ENCODE results near the gene BOK. TPM values are rescaled to one million over a fixed set of nuclear protein-coding genes. Genes with fewer than 3 reads are reported as not detected.

BOK gene
- total and polyA plus RNA-seq, 2 of the 13 experiments (the other 11 are each of a cell fraction or from before 2014, with no cell fraction given) = 35.5 to 39.2 TPM

DNA sequence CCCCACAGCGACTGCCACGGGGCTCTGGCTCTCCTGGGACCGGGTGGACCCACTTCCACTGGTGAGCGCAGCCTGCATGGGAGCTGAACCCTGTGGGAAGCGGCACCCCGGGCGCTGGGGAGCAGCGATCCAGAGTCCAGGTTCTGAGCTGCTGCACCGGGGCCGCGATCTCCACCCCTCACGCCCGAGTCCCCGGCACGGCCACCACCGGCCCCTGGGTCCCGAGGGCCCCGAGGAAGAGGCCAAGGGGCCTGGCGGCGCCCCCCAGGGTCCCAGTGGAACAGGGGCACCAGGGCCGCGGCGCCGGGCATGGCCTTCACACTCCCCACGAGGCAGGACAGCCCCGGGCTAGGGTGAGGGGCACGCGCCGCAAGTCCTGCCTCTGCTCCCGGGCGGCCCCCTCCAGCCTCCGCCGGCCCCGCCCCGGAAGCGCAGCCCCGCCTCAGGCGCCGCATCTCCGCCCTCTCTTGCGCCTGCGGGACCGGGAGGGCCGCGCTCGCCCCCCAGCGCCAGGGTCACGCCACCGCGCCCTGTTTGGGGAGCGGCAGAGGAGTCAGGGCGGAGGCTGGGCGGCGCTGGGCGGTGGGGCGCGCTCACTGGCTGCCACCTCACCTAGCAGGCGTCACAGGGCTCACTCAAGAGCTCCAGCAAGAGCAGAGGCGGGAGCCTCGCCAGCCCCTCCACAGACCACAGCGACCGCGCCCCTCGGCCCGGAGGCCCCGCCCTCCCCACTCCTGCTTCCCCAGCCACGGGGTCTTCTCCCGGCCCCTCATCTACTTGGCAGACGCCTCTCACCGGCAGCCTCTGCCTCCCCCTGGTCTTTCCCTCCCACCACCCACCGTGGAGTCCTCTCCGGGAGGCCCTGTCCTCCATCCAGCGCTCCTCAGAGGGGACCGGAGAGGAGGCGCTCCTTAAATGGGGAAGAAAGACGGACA is 51.6 kb downstream of the BOK start (continued):
- TF ChIP-seq ZNF33A (CRISPR knock-in tag; IDR thresholded peaks at IDR 0.05; ENCODE audit: borderline replicate concordance) (no peak), AKAP8 (CRISPR knock-in tag; IDR thresholded peaks at IDR 0.05) (peak; percentile 91), ZIK1 (CRISPR knock-in tag; IDR thresholded peaks at IDR 0.05; ENCODE audit: borderline replicate concordance, low read depth) (peak; percentile 88), SMC3 (IDR thresholded peaks at IDR 0.05; ENCODE audit: low read length) (peak; percentile 16; the same call in 1 of the 2 replicates), ZSCAN20 (CRISPR knock-in tag; IDR thresholded peaks at IDR 0.05; ENCODE audit: borderline replicate concordance) (peak; percentile 70; the same call in 1 of the 2 replicates), ZBTB3 (CRISPR knock-in tag; IDR thresholded peaks at IDR 0.05; ENCODE audit: borderline replicate concordance, low read depth) (peak; percentile 51; the same call in 1 of the 2 replicates), ZNF383 (CRISPR knock-in tag; IDR thresholded peaks at IDR 0.05; ENCODE audit: borderline replicate concordance) (no peak), TCF7 (IDR thresholded peaks at IDR 0.05; ENCODE audit: low read depth) (no peak), CREM (IDR thresholded peaks at IDR 0.05) (no peak), CREM (CRISPR knock-in tag; IDR thresholded peaks at IDR 0.05) (no peak), MIER2 (CRISPR knock-in tag; IDR thresholded peaks at IDR 0.05) (peak; percentile 28; the same call in 1 of the 2 replicates), FOXC1 (CRISPR knock-in tag; IDR thresholded peaks at IDR 0.05; ENCODE audit: borderline replicate concordance) (no peak), SNAI1 (CRISPR knock-in tag; IDR thresholded peaks at IDR 0.05; ENCODE audit: borderline replicate concordance) (0 out of 2 replicates have a peak, but pooled peaks have one; percentile 50), NKX3-1 (CRISPR knock-in tag; IDR thresholded peaks at IDR 0.05) (no peak), HIVEP1 (CRISPR knock-in tag; IDR thresholded peaks at IDR 0.05) (no peak), PLRG1 (conservative IDR thresholded peaks at IDR 0.05) (no peak), GATAD1 (CRISPR knock-in tag; IDR thresholded peaks at IDR 0.05) (peak; percentile 71), MEIS2 (CRISPR knock-in tag; IDR thresholded peaks at IDR 0.05) (peak; percentile 74), ZNF282 (IDR thresholded peaks at IDR 0.05; ENCODE audit: partially characterized antibody) (no peak)
- TF ChIP-seq, protein P1, sequence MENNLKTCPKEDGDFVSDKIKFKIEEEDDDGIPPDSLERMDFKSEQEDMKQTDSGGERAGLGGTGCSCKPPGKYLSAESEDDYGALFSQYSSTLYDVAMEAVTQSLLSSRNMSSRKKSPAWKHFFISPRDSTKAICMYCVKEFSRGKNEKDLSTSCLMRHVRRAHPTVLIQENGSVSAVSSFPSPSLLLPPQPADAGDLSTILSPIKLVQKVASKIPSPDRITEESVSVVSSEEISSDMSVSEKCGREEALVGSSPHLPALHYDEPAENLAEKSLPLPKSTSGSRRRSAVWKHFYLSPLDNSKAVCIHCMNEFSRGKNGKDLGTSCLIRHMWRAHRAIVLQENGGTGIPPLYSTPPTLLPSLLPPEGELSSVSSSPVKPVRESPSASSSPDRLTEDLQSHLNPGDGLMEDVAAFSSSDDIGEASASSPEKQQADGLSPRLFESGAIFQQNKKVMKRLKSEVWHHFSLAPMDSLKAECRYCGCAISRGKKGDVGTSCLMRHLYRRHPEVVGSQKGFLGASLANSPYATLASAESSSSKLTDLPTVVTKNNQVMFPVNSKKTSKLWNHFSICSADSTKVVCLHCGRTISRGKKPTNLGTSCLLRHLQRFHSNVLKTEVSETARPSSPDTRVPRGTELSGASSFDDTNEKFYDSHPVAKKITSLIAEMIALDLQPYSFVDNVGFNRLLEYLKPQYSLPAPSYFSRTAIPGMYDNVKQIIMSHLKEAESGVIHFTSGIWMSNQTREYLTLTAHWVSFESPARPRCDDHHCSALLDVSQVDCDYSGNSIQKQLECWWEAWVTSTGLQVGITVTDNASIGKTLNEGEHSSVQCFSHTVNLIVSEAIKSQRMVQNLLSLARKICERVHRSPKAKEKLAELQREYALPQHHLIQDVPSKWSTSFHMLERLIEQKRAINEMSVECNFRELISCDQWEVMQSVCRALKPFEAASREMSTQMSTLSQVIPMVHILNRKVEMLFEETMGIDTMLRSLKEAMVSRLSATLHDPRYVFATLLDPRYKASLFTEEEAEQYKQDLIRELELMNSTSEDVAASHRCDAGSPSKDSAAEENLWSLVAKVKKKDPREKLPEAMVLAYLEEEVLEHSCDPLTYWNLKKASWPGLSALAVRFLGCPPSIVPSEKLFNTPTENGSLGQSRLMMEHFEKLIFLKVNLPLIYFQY (CRISPR knock-in tag; IDR thresholded peaks at IDR 0.05; ENCODE audit: borderline replicate concordance) = peak; percentile 82
- TF ChIP-seq, protein P2, sequence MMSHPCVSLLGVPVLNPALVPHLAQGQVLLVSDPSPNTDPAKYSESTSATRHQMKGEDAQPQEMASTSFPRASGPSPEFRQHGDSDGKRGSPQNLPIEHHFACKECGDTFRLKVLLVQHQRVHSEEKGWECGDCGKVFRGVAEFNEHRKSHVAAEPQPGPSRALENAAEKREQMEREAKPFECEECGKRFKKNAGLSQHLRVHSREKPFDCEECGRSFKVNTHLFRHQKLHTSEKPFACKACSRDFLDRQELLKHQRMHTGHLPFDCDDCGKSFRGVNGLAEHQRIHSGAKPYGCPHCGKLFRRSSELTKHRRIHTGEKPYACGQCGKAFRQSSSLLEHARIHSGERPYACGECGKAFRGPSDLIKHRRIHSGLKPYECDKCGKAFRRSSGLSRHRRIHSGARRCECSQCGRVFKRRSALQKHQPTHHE (CRISPR knock-in tag; IDR thresholded peaks at IDR 0.05; ENCODE audit: borderline replicate concordance) = peak; percentile 82; the same call in 1 of the 2 replicates
- TF ChIP-seq, protein P3, sequence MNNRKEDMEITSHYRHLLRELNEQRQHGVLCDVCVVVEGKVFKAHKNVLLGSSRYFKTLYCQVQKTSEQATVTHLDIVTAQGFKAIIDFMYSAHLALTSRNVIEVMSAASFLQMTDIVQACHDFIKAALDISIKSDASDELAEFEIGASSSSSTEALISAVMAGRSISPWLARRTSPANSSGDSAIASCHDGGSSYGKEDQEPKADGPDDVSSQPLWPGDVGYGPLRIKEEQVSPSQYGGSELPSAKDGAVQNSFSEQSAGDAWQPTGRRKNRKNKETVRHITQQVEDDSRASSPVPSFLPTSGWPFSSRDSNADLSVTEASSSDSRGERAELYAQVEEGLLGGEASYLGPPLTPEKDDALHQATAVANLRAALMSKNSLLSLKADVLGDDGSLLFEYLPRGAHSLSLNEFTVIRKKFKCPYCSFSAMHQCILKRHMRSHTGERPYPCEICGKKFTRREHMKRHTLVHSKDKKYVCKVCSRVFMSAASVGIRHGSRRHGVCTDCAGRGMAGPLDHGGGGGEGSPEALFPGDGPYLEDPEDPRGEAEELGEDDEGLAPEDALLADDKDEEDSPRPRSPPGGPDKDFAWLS (CRISPR knock-in tag; IDR thresholded peaks at IDR 0.05; ENCODE audit: borderline replicate concordance) = no peak
- TF ChIP-seq, protein P4, sequence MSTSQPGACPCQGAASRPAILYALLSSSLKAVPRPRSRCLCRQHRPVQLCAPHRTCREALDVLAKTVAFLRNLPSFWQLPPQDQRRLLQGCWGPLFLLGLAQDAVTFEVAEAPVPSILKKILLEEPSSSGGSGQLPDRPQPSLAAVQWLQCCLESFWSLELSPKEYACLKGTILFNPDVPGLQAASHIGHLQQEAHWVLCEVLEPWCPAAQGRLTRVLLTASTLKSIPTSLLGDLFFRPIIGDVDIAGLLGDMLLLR (CRISPR knock-in tag; IDR thresholded peaks at IDR 0.05) = peak; percentile 77
